Cardiac muscle cell (in vitro differentiated cells and primary cell): ENCODE measurements around the gene MYBBP1A. TPM values are rescaled to one million over a fixed set of nuclear protein-coding genes. Genes with fewer than 3 reads are reported as not detected.

Experiments used
- DNase-seq, 2 donors: peaks; one replicate each; pipeline versions ENCODE4 v3.0.0 to v3.0.0-alpha.2; 2010 to 2017; ENCODE audit warnings: low read depth in 1 of 2, low spot score in 1 of 2
- H3K27ac ChIP-seq: fragments of 200-600 bp; sonication (generic); 2 replicates; pipeline ENCODE4 v1.5.1; 2016
- H3K27me3 ChIP-seq: fragments of 200-600 bp; sonication (generic); 2 replicates; pipeline ENCODE4 v1.6.0; 2016; ENCODE audit warnings: control low read depth
- H3K36me3 ChIP-seq: fragments of 200-600 bp; sonication (generic); 2 replicates; pipeline ENCODE4 v1.5.1; 2016; ENCODE audit warnings: control low read depth
- H3K4me1 ChIP-seq: fragments of 200-600 bp; sonication (generic); 2 replicates; pipeline ENCODE4 v1.8.1; 2017; ENCODE audit warnings: low read depth, mild to moderate bottlenecking, mixed run types
- H3K4me3 ChIP-seq: fragments of 200-600 bp; sonication (generic); 2 replicates; pipeline ENCODE4 v1.5.1; 2016; ENCODE audit warnings: mild to moderate bottlenecking
- H3K9me3 ChIP-seq: fragments of 200-600 bp; sonication (generic); 2 replicates; pipeline ENCODE4 v1.5.1; 2017; ENCODE audit warnings: low read depth, mild to moderate bottlenecking, control low read depth
- CTCF ChIP-seq: IDR thresholded peaks from 2 replicates; pipeline ENCODE4 v1.5.1; 2012; ENCODE audit warnings: low read depth, mild to moderate bottlenecking, low read length
- polyA plus RNA-seq: library from polyadenylated mRNA; unstranded; fragments of >200 nt; fragmentation: Nextera tagmentation; extraction: Ambion mirVana; gene quantifications from 2 replicates; pipeline ENCODE4 v1.2.1, GENCODE V29; 2016
- total RNA-seq: library from RNA; depleted of rRNA; stranded (reverse); fragments of >200 nt; gene quantifications from 2 replicates; pipeline ENCODE4 v1.2.3, GENCODE V29; 2016

MYBBP1A gene
- total and polyA plus RNA-seq, 2 experiments from 2014 or later = 51.5 to 57.1 TPM

- Histone ChIP-seq H3K27ac (no peak overlapping the region), H3K4me3 (no peak overlapping the region), H3K4me1 (no peaks in the 10 kb centered on the region), H3K36me3 (no peaks in the 10 kb centered on the region), H3K9me3 (no peaks in the 10 kb centered on the region), H3K27me3 (peaks cover under 1% of the 10 kb centered on the region)
- no peak for DNase-seq
- TF ChIP-seq CTCF = no peak
These were observed 47.0 kb downstream of the MYBBP1A start for GRCh38 chr17:4508207-4508606.

GRCh38 chr17:4507361-4508111 lies 47.6 kb downstream of the MYBBP1A start:
- Histone ChIP-seq H3K27me3 (peaks cover 8% of the 10 kb centered on the region), H3K4me3 (no peak overlapping the region), H3K9me3 (no peaks in the 10 kb centered on the region), H3K4me1 (no peaks in the 10 kb centered on the region), H3K36me3 (no peaks in the 10 kb centered on the region), H3K27ac (no peak overlapping the region)
- no peak for TF ChIP-seq CTCF
- no peak for DNase-seq

GRCh38 chr17:4506892-4507291 lies 48.3 kb downstream of the MYBBP1A start:
- Histone ChIP-seq H3K27me3 (peaks cover 12% of the 10 kb centered on the region), H3K36me3 (no peaks in the 10 kb centered on the region)

GRCh38 chr17:4506175-4506813 lies 48.9 kb downstream of the MYBBP1A start:
- H3K9me3 ChIP-seq = no peaks in the 10 kb centered on the region
- no peak for TF ChIP-seq CTCF
- H3K4me1 ChIP-seq = no peaks in the 10 kb centered on the region
- no peaks in the 10 kb centered on the region for H3K36me3 ChIP-seq
- no peak overlapping the region for H3K27ac ChIP-seq
- H3K27me3 ChIP-seq = peaks cover 18% of the 10 kb centered on the region
- no peak overlapping the region for H3K4me3 ChIP-seq
- no peak for DNase-seq

More at GRCh38 chr17:4506892-4507291, 48.3 kb downstream of the MYBBP1A start:
- DNase-seq = no peak
- H3K4me1 ChIP-seq = no peaks in the 10 kb centered on the region
- no peaks in the 10 kb centered on the region for H3K9me3 ChIP-seq
- H3K27ac ChIP-seq = no peak overlapping the region
- TF ChIP-seq CTCF = no peak
- H3K4me3 ChIP-seq = no peak overlapping the region

- no peak for TF ChIP-seq CTCF
- DNase-seq = no peak
- Histone ChIP-seq H3K9me3 (no peaks in the 10 kb centered on the region), H3K27ac (no peak overlapping the region), H3K36me3 (no peaks in the 10 kb centered on the region), H3K4me1 (no peaks in the 10 kb centered on the region), H3K27me3 (peaks cover 29% of the 10 kb centered on the region), H3K4me3 (no peak overlapping the region)
These were observed 50.0 kb downstream of the MYBBP1A start for GRCh38 chr17:4505187-4505586.
